ENCODE measurements around the gene NPAS3. TPM values are rescaled to one million over a fixed set of nuclear protein-coding genes. Genes with fewer than 3 reads are reported as not detected.

NPAS3 gene
- polyA plus RNA-seq, 4 donors = 0.30 to 0.81 (median 0.62) TPM; not detected in 1

DNA sequence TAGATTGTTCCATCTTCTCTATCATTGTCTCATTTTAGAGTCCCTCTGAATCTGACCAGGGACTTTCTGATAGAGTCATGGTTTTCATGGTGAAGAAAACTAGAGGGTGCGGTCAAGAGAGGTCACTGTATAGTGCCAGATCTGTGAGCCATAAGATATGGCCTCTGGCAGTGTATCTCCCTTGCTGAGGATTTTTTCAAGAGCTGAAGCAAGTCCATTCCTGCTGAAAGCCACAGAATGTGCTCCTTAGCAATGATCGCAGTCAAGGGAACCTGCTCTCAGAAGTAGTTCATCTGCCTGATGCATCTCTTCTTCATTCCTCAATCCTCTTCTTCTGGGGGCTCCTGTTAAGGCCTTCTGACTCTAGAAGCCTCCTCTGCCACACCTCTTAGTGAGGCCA lies 607.0 kb downstream of the NPAS3 start:
- no peak for FAIRE-seq
- WGBS, 3 donors = 92 to 100% (median 96%) methylated on average over 2 of the region's 2 CpGs

DNA sequence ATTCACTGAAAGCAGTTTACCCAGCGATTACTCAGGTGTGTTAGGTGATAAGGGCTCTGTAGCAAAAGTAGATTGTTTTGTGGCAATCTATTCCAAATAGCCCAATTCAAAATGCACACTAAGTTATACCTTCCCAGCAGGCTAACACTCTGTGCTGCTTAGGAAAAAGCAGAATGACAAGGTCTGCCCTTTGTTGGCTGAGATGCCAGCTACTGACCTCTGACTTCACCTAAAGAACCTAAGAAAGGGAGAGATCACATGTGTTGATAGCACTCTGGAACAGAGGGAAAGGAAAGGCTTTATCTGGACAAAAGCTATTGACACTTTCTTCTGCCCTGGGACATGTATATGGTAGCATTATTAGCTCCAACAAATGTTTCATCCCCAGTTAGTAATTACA lies 609.9 kb downstream of the NPAS3 start:
- WGBS, 3 donors = 17 to 63% (median 25%) methylated on average over 1 of the region's 1 CpG
- no peaks in the 10 kb centered on the region for H3K36me3 ChIP-seq (ENCODE audit: control insufficient read depth in 3 of 3, insufficient read depth in 2 of 3, low read depth in 1 of 3, low read length in 3 of 3)
- H3K9me3 ChIP-seq (ENCODE audit: control insufficient read depth in 2 of 2, insufficient read depth in 1 of 2, low read depth in 1 of 2, low read length in 1 of 2) = no peaks in the 10 kb centered on the region
- no peaks in the 10 kb centered on the region for H3K4me1 ChIP-seq (ENCODE audit: control insufficient read depth in 3 of 3, insufficient read depth in 2 of 3, low read depth in 1 of 3, low read length in 2 of 3)
- H3K27ac ChIP-seq (ENCODE audit: low read depth in 1 of 3, low read length in 2 of 3) = no peak overlapping the region
- DNase-seq = no peak
- no peak for FAIRE-seq
- no peaks in the 10 kb centered on the region for H3K27me3 ChIP-seq (ENCODE audit: control insufficient read depth in 3 of 3, insufficient read depth in 3 of 3, low read length in 3 of 3)
- H3K4me3 ChIP-seq (ENCODE audit: low read depth in 1 of 3, low read length in 3 of 3) = no peak overlapping the region

More for the DNA sequence above, 607.0 kb downstream of the NPAS3 start:
- Histone ChIP-seq H3K27ac (ENCODE audit: low read depth in 1 of 3, low read length in 2 of 3) (no peak overlapping the region), H3K4me1 (ENCODE audit: control insufficient read depth in 3 of 3, insufficient read depth in 2 of 3, low read depth in 1 of 3, low read length in 2 of 3) (no peaks in the 10 kb centered on the region), H3K27me3 (ENCODE audit: control insufficient read depth in 3 of 3, insufficient read depth in 3 of 3, low read length in 3 of 3) (no peaks in the 10 kb centered on the region), H3K36me3 (ENCODE audit: control insufficient read depth in 3 of 3, insufficient read depth in 2 of 3, low read depth in 1 of 3, low read length in 3 of 3) (no peaks in the 10 kb centered on the region), H3K9me3 (ENCODE audit: control insufficient read depth in 2 of 2, insufficient read depth in 1 of 2, low read depth in 1 of 2, low read length in 1 of 2) (no peaks in the 10 kb centered on the region), H3K4me3 (ENCODE audit: low read depth in 1 of 3, low read length in 3 of 3) (no peak overlapping the region)
- DNase-seq = no peak

DNA sequence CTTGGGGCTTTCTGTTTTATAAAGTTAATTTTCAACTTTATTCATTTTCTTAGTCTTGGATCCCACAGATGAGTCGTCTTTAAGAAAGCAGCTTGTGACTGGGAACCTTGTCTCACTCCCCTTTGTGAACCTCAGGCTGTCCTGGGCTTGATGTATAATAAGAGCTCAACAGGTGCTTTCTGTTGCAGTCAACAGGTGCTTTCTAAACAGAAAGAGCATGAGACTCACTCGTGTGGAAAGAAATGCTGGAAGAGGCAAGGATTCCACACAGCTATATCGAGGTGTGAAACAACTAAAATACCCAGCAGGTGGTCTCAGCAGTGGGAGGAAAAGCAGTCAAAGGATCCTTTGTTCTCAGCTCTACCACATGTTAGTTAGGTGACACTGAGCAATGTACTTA lies 613.3 kb downstream of the NPAS3 start:
- no peaks in the 10 kb centered on the region for H3K27me3 ChIP-seq (ENCODE audit: control insufficient read depth in 3 of 3, insufficient read depth in 3 of 3, low read length in 3 of 3)
- no peaks in the 10 kb centered on the region for H3K36me3 ChIP-seq (ENCODE audit: control insufficient read depth in 3 of 3, insufficient read depth in 2 of 3, low read depth in 1 of 3, low read length in 3 of 3)

DNA sequence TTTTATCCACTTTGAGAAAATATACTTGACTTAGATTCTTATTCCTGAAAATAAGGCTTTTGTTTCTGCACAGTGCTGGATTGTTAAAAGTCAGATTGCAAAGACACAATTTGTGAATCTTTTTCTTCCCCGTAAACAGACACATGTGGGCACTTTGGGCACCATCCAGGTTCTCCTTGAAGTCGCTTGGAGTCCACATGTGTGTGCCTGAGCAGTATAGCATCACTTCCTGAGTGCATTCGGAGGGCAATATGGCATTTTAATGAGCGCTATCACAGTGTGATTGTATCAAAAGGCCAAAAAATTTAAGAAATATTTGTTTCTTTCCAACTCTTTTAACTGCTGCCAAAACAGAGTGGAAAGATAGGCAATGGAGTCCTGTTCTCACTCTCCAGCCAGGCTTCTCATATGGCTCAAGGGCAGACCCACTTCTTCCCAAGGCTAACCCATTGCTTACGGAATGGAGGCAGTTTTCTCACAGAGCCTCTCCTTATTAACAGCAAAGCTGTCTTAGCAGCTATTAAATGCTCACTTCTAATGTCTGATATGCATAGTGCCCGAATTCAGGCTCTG lies 615.1 kb downstream of the NPAS3 start:
- FAIRE-seq (no peak), DNase-seq (no peak)
- no peaks in the 10 kb centered on the region for H3K4me1 ChIP-seq (ENCODE audit: control insufficient read depth in 3 of 3, insufficient read depth in 2 of 3, low read depth in 1 of 3, low read length in 2 of 3)
- H3K36me3 ChIP-seq (ENCODE audit: control insufficient read depth in 3 of 3, insufficient read depth in 2 of 3, low read depth in 1 of 3, low read length in 3 of 3) = no peaks in the 10 kb centered on the region
- H3K27me3 ChIP-seq (ENCODE audit: control insufficient read depth in 3 of 3, insufficient read depth in 3 of 3, low read length in 3 of 3) = no peaks in the 10 kb centered on the region
- 87 to 89% (median 89%) methylated on average over 6 of the region's 6 CpGs for WGBS, 3 donors
- no peaks in the 10 kb centered on the region for H3K9me3 ChIP-seq (ENCODE audit: control insufficient read depth in 2 of 2, insufficient read depth in 1 of 2, low read depth in 1 of 2, low read length in 1 of 2)
- no peak overlapping the region for H3K27ac ChIP-seq (ENCODE audit: low read depth in 1 of 3, low read length in 2 of 3)
- no peak overlapping the region for H3K4me3 ChIP-seq (ENCODE audit: low read depth in 1 of 3, low read length in 3 of 3)

More for the DNA sequence above, 613.3 kb downstream of the NPAS3 start:
- Histone ChIP-seq H3K27ac (ENCODE audit: low read depth in 1 of 3, low read length in 2 of 3) (no peak overlapping the region), H3K9me3 (ENCODE audit: control insufficient read depth in 2 of 2, insufficient read depth in 1 of 2, low read depth in 1 of 2, low read length in 1 of 2) (no peaks in the 10 kb centered on the region), H3K4me3 (ENCODE audit: low read depth in 1 of 3, low read length in 3 of 3) (no peak overlapping the region), H3K4me1 (ENCODE audit: control insufficient read depth in 3 of 3, insufficient read depth in 2 of 3, low read depth in 1 of 3, low read length in 2 of 3) (no peaks in the 10 kb centered on the region)
- 28 to 57% (median 30%) methylated on average over 3 of the region's 3 CpGs for WGBS, 3 donors
- DNase-seq (no peak), FAIRE-seq (no peak)

DNA sequence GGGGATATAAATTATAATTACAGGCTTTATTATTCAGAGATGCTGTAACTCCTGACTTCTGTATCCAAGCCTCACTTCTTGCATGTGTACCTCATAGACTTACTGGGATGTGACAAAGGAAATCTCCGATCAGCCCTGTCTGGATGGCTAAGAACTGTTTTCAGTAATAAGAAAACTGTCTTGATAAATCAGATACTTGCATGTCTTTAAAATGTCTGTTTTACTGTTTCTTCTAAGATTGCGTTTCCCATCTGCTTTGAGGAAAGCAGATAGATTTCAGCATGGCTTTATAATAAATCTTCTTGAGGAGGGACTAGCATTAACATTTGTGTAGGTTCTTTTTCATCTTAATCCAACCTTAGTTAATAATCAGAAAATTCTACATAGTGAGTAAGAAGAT lies 616.3 kb downstream of the NPAS3 start:
- no peak for FAIRE-seq
- 58 to 84% (median 62%) methylated on average over 2 of the region's 2 CpGs for WGBS, 3 donors
- Histone ChIP-seq H3K4me1 (ENCODE audit: control insufficient read depth in 3 of 3, insufficient read depth in 2 of 3, low read depth in 1 of 3, low read length in 2 of 3) (no peaks in the 10 kb centered on the region), H3K36me3 (ENCODE audit: control insufficient read depth in 3 of 3, insufficient read depth in 2 of 3, low read depth in 1 of 3, low read length in 3 of 3) (no peaks in the 10 kb centered on the region), H3K27me3 (ENCODE audit: control insufficient read depth in 3 of 3, insufficient read depth in 3 of 3, low read length in 3 of 3) (no peaks in the 10 kb centered on the region), H3K4me3 (ENCODE audit: low read depth in 1 of 3, low read length in 3 of 3) (no peak overlapping the region), H3K9me3 (ENCODE audit: control insufficient read depth in 2 of 2, insufficient read depth in 1 of 2, low read depth in 1 of 2, low read length in 1 of 2) (no peaks in the 10 kb centered on the region), H3K27ac (ENCODE audit: low read depth in 1 of 3, low read length in 2 of 3) (no peak overlapping the region)
- DNase-seq = no peak

DNA sequence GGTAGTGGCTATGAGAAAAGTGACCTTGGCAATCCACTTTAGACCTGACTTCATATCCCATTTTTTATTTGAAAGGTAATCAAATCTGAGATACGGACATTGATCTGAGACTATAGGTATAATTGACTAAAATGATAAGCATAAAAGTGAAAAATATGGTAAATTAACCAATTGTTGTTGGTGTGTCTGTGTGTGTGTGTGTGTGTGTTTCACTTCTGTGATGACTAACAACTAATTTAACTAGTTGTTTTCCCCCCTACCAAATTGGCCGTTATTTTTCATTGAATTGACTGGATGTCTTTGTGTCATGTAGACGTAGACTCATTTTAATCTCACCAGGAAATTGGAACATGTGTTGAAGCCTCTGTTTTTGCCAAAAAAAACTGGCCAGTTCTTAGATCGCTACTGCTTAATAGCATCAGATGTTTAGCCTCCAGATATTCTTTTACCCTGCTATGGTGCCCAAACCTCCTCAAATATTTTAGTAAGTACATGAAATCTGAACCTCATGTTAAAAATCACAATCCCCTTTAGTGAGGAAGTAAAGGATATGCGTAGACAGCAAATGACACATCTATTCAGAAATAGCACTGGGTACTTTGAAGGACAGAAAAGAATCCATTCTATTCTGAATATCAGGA lies 617.2 kb downstream of the NPAS3 start:
- 70 to 74% (median 71%) methylated on average over 5 of the region's 5 CpGs for WGBS, 3 donors
- no peak for FAIRE-seq
- Histone ChIP-seq H3K27ac (ENCODE audit: low read depth in 1 of 3, low read length in 2 of 3) (no peak overlapping the region), H3K4me3 (ENCODE audit: low read depth in 1 of 3, low read length in 3 of 3) (no peak overlapping the region), H3K4me1 (ENCODE audit: control insufficient read depth in 3 of 3, insufficient read depth in 2 of 3, low read depth in 1 of 3, low read length in 2 of 3) (no peaks in the 10 kb centered on the region), H3K36me3 (ENCODE audit: control insufficient read depth in 3 of 3, insufficient read depth in 2 of 3, low read depth in 1 of 3, low read length in 3 of 3) (no peaks in the 10 kb centered on the region), H3K9me3 (ENCODE audit: control insufficient read depth in 2 of 2, insufficient read depth in 1 of 2, low read depth in 1 of 2, low read length in 1 of 2) (no peaks in the 10 kb centered on the region), H3K27me3 (ENCODE audit: control insufficient read depth in 3 of 3, insufficient read depth in 3 of 3, low read length in 3 of 3) (no peaks in the 10 kb centered on the region)
- no peak for DNase-seq

DNA sequence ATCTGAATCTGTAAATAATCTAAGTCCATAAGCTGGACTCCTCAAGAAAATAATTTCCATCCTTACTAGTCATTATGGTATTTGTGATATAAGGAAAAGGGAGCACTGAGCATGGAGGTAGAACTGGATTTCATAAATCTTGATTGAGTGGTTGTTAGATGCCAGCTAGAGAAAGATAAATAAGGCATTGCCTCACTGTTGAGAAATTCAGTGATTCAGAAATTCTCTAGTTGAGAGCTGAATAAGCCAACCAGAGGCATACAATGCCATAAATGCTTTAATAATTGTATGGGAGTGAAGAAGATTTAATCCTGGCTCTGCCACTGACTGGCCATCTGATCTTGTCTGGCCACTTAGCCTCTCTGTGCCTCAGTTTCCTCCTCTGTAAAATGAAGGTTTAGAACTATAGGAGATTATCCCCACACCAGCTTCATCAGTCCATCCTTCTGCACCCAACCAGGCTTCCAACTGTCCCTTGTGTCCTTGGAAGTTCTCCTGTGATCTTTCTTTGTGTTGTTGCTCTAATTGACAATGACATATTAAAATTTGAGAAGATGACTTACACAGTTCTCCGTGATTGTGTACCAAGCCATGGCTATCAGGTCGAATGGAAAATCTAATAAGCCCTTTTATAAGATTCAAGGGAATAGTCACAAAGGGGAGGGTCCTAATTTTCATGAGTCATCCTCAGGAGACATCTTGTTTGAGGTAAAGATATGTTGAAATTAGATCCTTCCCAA lies 617.9 kb downstream of the NPAS3 start:
- no peak overlapping the region for H3K27ac ChIP-seq (ENCODE audit: low read depth in 1 of 3, low read length in 2 of 3)
- H3K4me3 ChIP-seq (ENCODE audit: low read depth in 1 of 3, low read length in 3 of 3) = no peak overlapping the region
- H3K27me3 ChIP-seq (ENCODE audit: control insufficient read depth in 3 of 3, insufficient read depth in 3 of 3, low read length in 3 of 3) = no peaks in the 10 kb centered on the region
- no peaks in the 10 kb centered on the region for H3K4me1 ChIP-seq (ENCODE audit: control insufficient read depth in 3 of 3, insufficient read depth in 2 of 3, low read depth in 1 of 3, low read length in 2 of 3)
- WGBS, 3 donors = 76 to 87% (median 84%) methylated on average over 2 of the region's 2 CpGs
- FAIRE-seq (no peak), DNase-seq (no peak)
- H3K9me3 ChIP-seq (ENCODE audit: control insufficient read depth in 2 of 2, insufficient read depth in 1 of 2, low read depth in 1 of 2, low read length in 1 of 2) = no peaks in the 10 kb centered on the region
- H3K36me3 ChIP-seq (ENCODE audit: control insufficient read depth in 3 of 3, insufficient read depth in 2 of 3, low read depth in 1 of 3, low read length in 3 of 3) = no peaks in the 10 kb centered on the region

DNA sequence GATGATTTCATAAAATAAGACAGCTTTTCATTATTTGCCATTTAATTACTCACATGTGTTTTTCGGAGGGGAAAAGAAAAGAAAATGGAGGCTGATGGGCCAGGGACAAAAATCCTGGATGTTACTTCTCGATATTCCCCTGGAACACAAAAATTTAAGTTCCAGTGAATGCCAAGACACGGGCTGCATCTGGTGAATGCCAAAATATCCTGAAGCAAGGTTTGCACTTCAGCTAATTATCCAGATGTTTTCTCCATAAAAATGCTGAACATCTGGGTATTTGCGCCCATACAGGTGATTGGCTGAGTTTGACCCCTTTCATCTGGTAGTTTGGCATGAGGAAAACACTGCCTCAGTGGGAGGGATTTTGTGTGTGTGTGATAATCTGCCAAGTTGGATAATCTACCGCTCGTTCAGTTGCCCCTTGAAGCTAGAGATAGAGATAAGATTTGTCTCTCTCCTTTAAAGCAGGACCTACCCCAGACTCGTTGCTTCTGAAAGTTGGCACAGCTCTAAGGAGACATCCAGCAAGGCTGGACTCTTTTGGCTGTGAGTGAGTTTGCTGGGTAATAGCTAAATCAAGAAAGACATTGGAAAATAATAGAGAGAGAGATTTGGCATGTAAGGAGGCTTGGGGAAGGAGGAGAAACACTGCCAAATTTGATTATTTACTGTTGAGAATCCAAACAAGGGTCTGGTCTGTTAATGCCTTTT lies 622.2 kb downstream of the NPAS3 start:
- no peak for FAIRE-seq
- 63 to 75% (median 66%) methylated on average over 7 of the region's 7 CpGs for WGBS, 3 donors
- Histone ChIP-seq H3K4me3 (ENCODE audit: low read depth in 1 of 3, low read length in 3 of 3) (no peak overlapping the region), H3K27ac (ENCODE audit: low read depth in 1 of 3, low read length in 2 of 3) (no peak overlapping the region), H3K4me1 (ENCODE audit: control insufficient read depth in 3 of 3, insufficient read depth in 2 of 3, low read depth in 1 of 3, low read length in 2 of 3) (no peaks in the 10 kb centered on the region), H3K36me3 (ENCODE audit: control insufficient read depth in 3 of 3, insufficient read depth in 2 of 3, low read depth in 1 of 3, low read length in 3 of 3) (no peaks in the 10 kb centered on the region), H3K9me3 (ENCODE audit: control insufficient read depth in 2 of 2, insufficient read depth in 1 of 2, low read depth in 1 of 2, low read length in 1 of 2) (no peaks in the 10 kb centered on the region), H3K27me3 (ENCODE audit: control insufficient read depth in 3 of 3, insufficient read depth in 3 of 3, low read length in 3 of 3) (no peaks in the 10 kb centered on the region)
- no peak for DNase-seq
